HG03066 (cell line): Measurements from ENCODE around the gene TMEM267.
"Not testable (repeated sequence)": the region's sequence is repeated elsewhere in the genome, so short reads cannot be mapped to it uniquely, and the experiment has no call there.

Experiments used
- ATAC-seq: cut with Tn5 transposase; IDR thresholded peaks from one replicate; pipeline ENCODE4 v1.9.1; 2021; ENCODE audit warnings: low read depth; ENCODE audit not compliant: unreplicated experiment

TMEM267 gene

GRCh38 chr5:43412156-43412555 lies 71.5 kb downstream of the TMEM267 start, which contains the start of gene CCL28:
CCL28 (minus strand) TSS chr5:43412391; CDS start chr5:43412316, 75 bp downstream.
- ATAC-seq = no peak

GRCh38 chr5:43411495-43411894 lies 72.2 kb downstream of the TMEM267 start:
- no peak for ATAC-seq

- ATAC-seq = no peak
These were observed 73.3 kb downstream of the TMEM267 start for GRCh38 chr5:43410414-43410813.

GRCh38 chr5:43409809-43410271 lies 73.8 kb downstream of the TMEM267 start:
- ATAC-seq = no peak

GRCh38 chr5:43402524-43403066 lies 81.1 kb downstream of the TMEM267 start:
- not testable (repeated sequence) for ATAC-seq

- no peak for ATAC-seq
These were observed 81.8 kb downstream of the TMEM267 start for GRCh38 chr5:43401827-43402226.

GRCh38 chr5:43400082-43400481 lies 83.6 kb downstream of the TMEM267 start:
- no peak for ATAC-seq

- peak; percentile 96 for ATAC-seq
These were observed 86.8 kb downstream of the TMEM267 start for GRCh38 chr5:43396762-43397304.
